T-helper 1 cell treated with Interleukin-12 subunit alpha and Interleukin-12 subunit beta and Interleukin-4 antibody, amounts not matched to agents 30 μg/mL and 1 μg/mL, for 36 hours (primary cell): ENCODE data around the gene IL36G.

Experiments used
- H3K27ac Mint-ChIP-seq: one replicate; pipeline ENCODE4 v1.8.0; 2021; ENCODE audit warnings: mild to moderate bottlenecking, mixed read lengths
- H3K27me3 Mint-ChIP-seq: one replicate; pipeline ENCODE4 v1.8.0; 2021; ENCODE audit warnings: low read depth, mixed read lengths
- H3K36me3 Mint-ChIP-seq: one replicate; pipeline ENCODE4 v1.8.0; 2021; ENCODE audit warnings: low read depth, mixed read lengths
- H3K4me1 Mint-ChIP-seq: one replicate; pipeline ENCODE4 v1.8.0; 2021; ENCODE audit warnings: low read depth, mixed read lengths
- H3K4me3 Mint-ChIP-seq: one replicate; pipeline ENCODE4 v1.8.0; 2021; ENCODE audit warnings: mild to moderate bottlenecking, moderate library complexity, mixed read lengths
- H3K9me3 Mint-ChIP-seq: one replicate; pipeline ENCODE4 v1.8.0; 2021; ENCODE audit warnings: mixed read lengths

IL36G gene

GRCh38 chr2:112995346-112995920 lies 17.6 kb downstream of the IL36G start:
- Mint-ChIP-seq H3K4me1 (peaks cover 30% of the 10 kb centered on the region), H3K36me3 (peaks cover 29% of the 10 kb centered on the region), H3K4me3 (peak overlapping the region; percentile 70), H3K27me3 (peaks cover 14% of the 10 kb centered on the region), H3K27ac (peak overlapping the region; percentile 89), H3K9me3 (peaks cover 46% of the 10 kb centered on the region)

GRCh38 chr2:112996635-112997034 lies 18.8 kb downstream of the IL36G start:
- Mint-ChIP-seq H3K4me3 (peak overlapping the region; percentile 52), H3K4me1 (peaks cover 30% of the 10 kb centered on the region), H3K36me3 (peaks cover 37% of the 10 kb centered on the region), H3K9me3 (peaks cover 46% of the 10 kb centered on the region), H3K27ac (peak overlapping the region; percentile 86), H3K27me3 (peaks cover 14% of the 10 kb centered on the region)

- Mint-ChIP-seq H3K4me3 (no peak overlapping the region), H3K27me3 (peaks cover 11% of the 10 kb centered on the region), H3K36me3 (peaks cover 34% of the 10 kb centered on the region), H3K4me1 (peaks cover 30% of the 10 kb centered on the region), H3K27ac (peak overlapping the region; percentile 86), H3K9me3 (peaks cover 46% of the 10 kb centered on the region)
Observed at GRCh38 chr2:112997151-112997550, 19.3 kb downstream of the IL36G start.

- H3K36me3 Mint-ChIP-seq, result peaks cover 24% of the 10 kb centered on the region
- no peak overlapping the region for H3K4me3 Mint-ChIP-seq
- H3K27me3 Mint-ChIP-seq, result peaks cover 4% of the 10 kb centered on the region
- no peak overlapping the region for H3K27ac Mint-ChIP-seq
- H3K9me3 Mint-ChIP-seq, result peaks cover 39% of the 10 kb centered on the region
- H3K4me1 Mint-ChIP-seq, result peaks cover 20% of the 10 kb centered on the region
Observed at GRCh38 chr2:113000436-113000835, 22.6 kb downstream of the IL36G start.

GRCh38 chr2:113002677-113003076 lies 24.9 kb downstream of the IL36G start:
- H3K36me3 Mint-ChIP-seq, result peaks cover 22% of the 10 kb centered on the region
- H3K27ac Mint-ChIP-seq, result no peak overlapping the region
- H3K4me3 Mint-ChIP-seq, result no peak overlapping the region
- H3K9me3 Mint-ChIP-seq, result peaks cover 39% of the 10 kb centered on the region
- peaks cover under 1% of the 10 kb centered on the region for H3K4me1 Mint-ChIP-seq
- peaks cover 4% of the 10 kb centered on the region for H3K27me3 Mint-ChIP-seq

- Mint-ChIP-seq H3K4me1 (peaks cover 2% of the 10 kb centered on the region), H3K36me3 (peaks cover 14% of the 10 kb centered on the region), H3K27me3 (peaks cover 3% of the 10 kb centered on the region), H3K27ac (no peak within 1 kb of the TSS), H3K4me3 (no peak within 1 kb of the TSS), H3K9me3 (peaks cover 19% of the 10 kb centered on the region)
Observed at GRCh38 chr2:113005030-113005509, 27.3 kb downstream of the IL36G start, which contains the start of gene IL36A. TSS of gene IL36A (plus strand) at chr2:113005459. CDS start at chr2:113005872, 413 bp downstream.

GRCh38 chr2:113007250-113007649 lies 29.4 kb downstream of the IL36G start:
- no peak overlapping the region for H3K27ac Mint-ChIP-seq
- H3K36me3 Mint-ChIP-seq, result no peaks in the 10 kb centered on the region
- H3K9me3 Mint-ChIP-seq, result no peaks in the 10 kb centered on the region
- no peak overlapping the region for H3K4me3 Mint-ChIP-seq
- H3K4me1 Mint-ChIP-seq, result peaks cover 8% of the 10 kb centered on the region
- H3K27me3 Mint-ChIP-seq, result peaks cover 7% of the 10 kb centered on the region

- Mint-ChIP-seq H3K4me1 (peaks cover 8% of the 10 kb centered on the region), H3K27me3 (peaks cover 15% of the 10 kb centered on the region), H3K4me3 (no peak overlapping the region), H3K27ac (no peak overlapping the region), H3K9me3 (no peaks in the 10 kb centered on the region), H3K36me3 (no peaks in the 10 kb centered on the region)
Observed at GRCh38 chr2:113009622-113010021, 31.8 kb downstream of the IL36G start.

- Mint-ChIP-seq H3K4me3 (no peak overlapping the region), H3K4me1 (peaks cover 8% of the 10 kb centered on the region)
Observed at GRCh38 chr2:113010088-113010487, 32.3 kb downstream of the IL36G start.

GRCh38 chr2:113011108-113011507 lies 33.3 kb downstream of the IL36G start:
- peaks cover 10% of the 10 kb centered on the region for H3K4me1 Mint-ChIP-seq
- no peak overlapping the region for H3K27ac Mint-ChIP-seq
- peaks cover 18% of the 10 kb centered on the region for H3K27me3 Mint-ChIP-seq
- no peaks in the 10 kb centered on the region for H3K36me3 Mint-ChIP-seq
- no peaks in the 10 kb centered on the region for H3K9me3 Mint-ChIP-seq
- no peak overlapping the region for H3K4me3 Mint-ChIP-seq

More at GRCh38 chr2:113010088-113010487, 32.3 kb downstream of the IL36G start:
- Mint-ChIP-seq H3K36me3 (no peaks in the 10 kb centered on the region), H3K27me3 (peaks cover 18% of the 10 kb centered on the region), H3K27ac (no peak overlapping the region), H3K9me3 (no peaks in the 10 kb centered on the region)

- Mint-ChIP-seq H3K36me3 (no peaks in the 10 kb centered on the region), H3K9me3 (peaks cover 7% of the 10 kb centered on the region), H3K4me3 (no peak overlapping the region), H3K27me3 (peaks cover 26% of the 10 kb centered on the region), H3K4me1 (peaks cover 10% of the 10 kb centered on the region), H3K27ac (no peak overlapping the region)
Observed at GRCh38 chr2:113012436-113013335, 34.9 kb downstream of the IL36G start.

- Mint-ChIP-seq H3K4me3 (no peak overlapping the region), H3K36me3 (no peaks in the 10 kb centered on the region), H3K4me1 (peaks cover 10% of the 10 kb centered on the region), H3K27me3 (peaks cover 32% of the 10 kb centered on the region), H3K9me3 (peaks cover 11% of the 10 kb centered on the region), H3K27ac (no peak overlapping the region)
Observed at GRCh38 chr2:113013336-113013661, 35.5 kb downstream of the IL36G start.

GRCh38 chr2:113014067-113014466 lies 36.3 kb downstream of the IL36G start:
- peaks cover 39% of the 10 kb centered on the region for H3K27me3 Mint-ChIP-seq
- peaks cover 19% of the 10 kb centered on the region for H3K9me3 Mint-ChIP-seq
- H3K27ac Mint-ChIP-seq, result no peak overlapping the region
- no peak overlapping the region for H3K4me3 Mint-ChIP-seq
- peaks cover 10% of the 10 kb centered on the region for H3K4me1 Mint-ChIP-seq
- peaks cover 4% of the 10 kb centered on the region for H3K36me3 Mint-ChIP-seq

GRCh38 chr2:113015042-113015441 lies 37.2 kb downstream of the IL36G start:
- peaks cover 4% of the 10 kb centered on the region for H3K36me3 Mint-ChIP-seq
- H3K4me1 Mint-ChIP-seq, result peaks cover 8% of the 10 kb centered on the region
- H3K4me3 Mint-ChIP-seq, result no peak overlapping the region
- H3K27ac Mint-ChIP-seq, result no peak overlapping the region
- peaks cover 19% of the 10 kb centered on the region for H3K9me3 Mint-ChIP-seq
- H3K27me3 Mint-ChIP-seq, result peaks cover 45% of the 10 kb centered on the region

GRCh38 chr2:113015655-113016054 lies 37.8 kb downstream of the IL36G start:
- Mint-ChIP-seq H3K27ac (no peak overlapping the region), H3K4me3 (no peak overlapping the region), H3K9me3 (peaks cover 19% of the 10 kb centered on the region), H3K4me1 (peaks cover 6% of the 10 kb centered on the region), H3K27me3 (peaks cover 45% of the 10 kb centered on the region), H3K36me3 (peaks cover 4% of the 10 kb centered on the region)
